Gastrocnemius medialis (tissue), 4 donors: Measurements from ENCODE around the gene XXYLT1.

Experiments used
- CTCF ChIP-seq, 5 experiments: fragments of 450-650 bp in 3 of 5; fragments of 200-600 bp in 2 of 5; sonication (generic) in 2 of 5; IDR thresholded peaks in 4 of 5; conservative IDR thresholded peaks in 1 of 5; 1 replicate in 4 of 5; 2 replicates in 1 of 5; pipeline ENCODE4 v1.5.1; 2016 to 2019; ENCODE audit warnings: antibody characterized with exemption in 5 of 5, mild to moderate bottlenecking in 3 of 5, moderate library complexity in 3 of 5
- POLR2A ChIP-seq, 2 donors: fragments of 450-650 bp; IDR thresholded peaks; one replicate each; pipeline ENCODE4 v1.6.1; 2017; ENCODE audit warnings: antibody characterized with exemption in 2 of 2, mild to moderate bottlenecking in 2 of 2, moderate library complexity in 2 of 2

- TF ChIP-seq CTCF (IDR thresholded peaks at IDR 0.05 in 4 of 5, conservative IDR thresholded peaks at IDR 0.05 in 1 of 5) (no peak), POLR2A (IDR thresholded peaks at IDR 0.05) (no peak)
Observed at GRCh38 chr3:195034101-195034500, 236.9 kb downstream of the XXYLT1 start.
